GM18505 (cell line): ENCODE results near the gene C7orf57.

Experiments
- ATAC-seq: cut with Tn5 transposase; IDR thresholded peaks from one replicate; pipeline ENCODE4 v1.9.1; 2021; ENCODE audit not compliant: unreplicated experiment
- POLR2A ChIP-seq: IDR thresholded peaks from 4 replicates; pipeline ENCODE4 v1.6.1; 2011; ENCODE audit warnings: borderline replicate concordance; ENCODE audit not compliant: insufficient read depth, insufficient read length; ENCODE audit errors: extremely low read depth

The C7orf57 gene

DNA sequence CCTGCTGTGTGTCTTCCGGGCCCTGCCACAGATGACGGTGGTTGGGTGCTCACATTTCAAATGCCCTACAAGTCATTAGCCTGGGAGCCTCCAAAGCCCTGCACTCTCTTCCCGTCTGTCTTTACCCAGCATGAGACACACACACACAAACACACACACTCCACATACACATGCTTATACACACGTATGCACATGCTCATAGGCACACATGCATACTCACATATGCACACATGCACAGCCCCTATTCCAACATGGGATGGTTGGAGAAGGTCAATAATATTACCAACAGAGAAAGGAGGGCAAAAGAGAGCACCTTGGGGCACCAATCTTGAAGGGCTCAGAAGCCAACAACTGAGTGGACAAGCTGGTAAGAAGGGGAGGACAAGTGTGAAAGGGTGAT, 25.4 kb upstream of the C7orf57 start:
- no peak for TF ChIP-seq POLR2A
- ATAC-seq, result no peak

DNA sequence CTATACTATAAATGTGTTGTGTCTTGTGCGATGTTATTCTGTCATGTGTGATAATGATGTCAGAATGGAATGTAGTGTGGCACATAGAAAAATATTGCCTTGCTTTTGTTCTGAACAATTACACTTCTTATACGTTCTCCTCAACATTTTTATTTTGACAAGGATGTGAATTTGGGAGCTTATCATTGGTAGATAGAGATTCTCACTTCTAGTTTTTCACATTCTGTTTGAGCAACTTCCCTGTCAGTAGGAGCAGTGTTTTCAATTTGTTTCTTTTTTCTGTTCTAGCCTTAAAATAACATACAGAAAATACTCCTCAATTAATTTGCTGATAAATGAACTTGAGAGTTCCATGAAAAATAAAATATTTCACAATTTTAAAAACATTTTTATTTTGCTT, 24.0 kb upstream of the C7orf57 start:
- ATAC-seq, result peak; percentile 51
- TF ChIP-seq POLR2A, result no peak

DNA sequence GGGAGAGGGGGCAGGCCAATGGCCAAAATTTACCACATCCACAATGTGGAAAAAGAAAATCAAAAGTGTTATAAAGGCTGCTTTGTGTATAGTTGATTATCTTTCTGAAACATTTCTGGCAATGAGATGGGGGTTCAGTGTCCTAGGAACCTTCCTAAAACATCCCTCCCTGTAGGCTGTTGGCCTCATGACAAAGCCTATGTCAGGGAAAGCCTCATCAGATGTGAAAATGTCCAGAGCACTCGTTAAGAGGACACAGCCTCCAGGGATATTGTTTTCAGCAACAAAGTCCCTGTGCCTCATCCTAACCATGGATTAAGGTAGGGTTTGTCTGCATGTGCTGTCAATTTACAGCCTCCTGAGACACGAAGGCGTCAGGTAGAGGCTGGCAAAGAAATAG, 23.4 kb upstream of the C7orf57 start:
- no peak for TF ChIP-seq POLR2A
- ATAC-seq, result no peak

DNA sequence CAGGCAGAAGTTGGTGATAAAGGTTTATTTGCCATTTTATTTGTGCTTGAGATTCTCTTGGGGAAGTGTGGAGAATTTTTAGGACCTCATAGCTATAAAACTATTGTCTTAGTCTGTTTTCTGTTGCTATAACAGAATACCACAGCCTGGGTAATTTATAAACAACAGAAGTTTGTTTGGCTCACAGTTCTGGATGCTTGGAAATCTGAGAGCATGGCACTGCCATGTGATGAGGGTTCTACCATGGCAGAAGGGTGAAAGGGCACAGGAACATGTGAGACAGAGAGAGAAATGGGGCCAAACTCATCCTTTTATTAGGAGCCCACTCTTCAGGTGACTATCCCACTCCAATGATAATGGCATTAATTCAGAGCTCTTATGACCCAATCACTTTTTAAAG, 18.7 kb upstream of the C7orf57 start:
- TF ChIP-seq POLR2A, result no peak

DNA sequence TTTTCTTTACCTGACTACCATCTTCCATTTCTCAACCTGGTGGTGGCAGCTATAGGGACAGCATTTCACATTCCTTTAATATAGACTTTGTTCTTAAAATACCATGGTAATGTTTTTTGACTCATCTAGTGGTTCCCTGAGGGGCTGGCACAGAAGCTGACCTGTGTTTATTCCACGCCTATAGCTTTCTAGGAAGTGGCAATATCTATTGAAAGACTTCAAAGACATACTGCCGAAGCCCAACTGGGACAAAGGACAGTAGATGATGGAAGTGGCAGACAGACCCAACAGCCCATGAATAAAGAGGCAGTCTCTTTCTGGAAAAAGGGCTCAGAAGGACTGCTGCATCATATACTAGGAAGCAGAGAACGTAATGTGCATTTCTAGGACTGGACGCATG, 17.7 kb upstream of the C7orf57 start:
- no peak for TF ChIP-seq POLR2A
- ATAC-seq, result no peak

More for the DNA sequence above, 18.7 kb upstream of the C7orf57 start:
- no peak for ATAC-seq

DNA sequence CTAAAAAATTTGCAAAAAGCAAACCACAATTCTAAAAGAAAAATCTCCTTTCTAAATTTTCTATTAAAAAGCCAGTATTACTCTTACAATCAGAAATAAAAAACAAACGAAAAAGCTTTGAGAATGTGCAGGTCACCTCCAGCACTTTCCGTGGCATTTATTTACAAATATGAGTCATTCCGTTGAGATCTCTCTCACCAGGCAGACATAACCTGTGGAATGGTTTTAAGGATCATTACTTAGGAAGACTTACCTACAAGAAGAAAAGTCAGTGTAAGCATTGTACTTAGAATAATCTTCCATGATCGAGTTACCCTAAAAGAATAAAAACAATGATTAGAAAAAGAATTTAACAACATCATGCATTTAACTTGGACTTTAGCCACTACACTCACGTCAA, 9.7 kb upstream of the C7orf57 start:
- no peak for ATAC-seq

DNA sequence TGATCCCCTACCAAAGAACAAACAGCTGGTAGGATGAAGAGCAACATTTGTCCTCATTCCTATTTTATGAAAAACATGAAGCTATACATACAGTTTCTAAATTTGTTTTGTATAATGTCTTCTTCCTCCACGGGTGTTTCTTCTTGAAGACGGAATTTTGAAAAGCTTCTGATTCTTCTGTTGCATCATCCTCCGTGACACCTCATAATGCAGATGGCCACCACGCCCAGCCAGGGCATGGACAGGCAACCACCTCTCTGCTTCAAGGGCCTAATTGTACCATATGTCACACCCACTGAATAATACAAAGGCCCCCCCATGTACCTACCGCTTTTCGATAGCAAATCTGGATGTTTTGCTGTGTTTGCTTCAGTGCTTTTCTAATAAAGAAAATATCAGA, 6.4 kb upstream of the C7orf57 start, which contains the start of gene SUN3:
TSS of gene SUN3 (minus strand) at position 170 of the 400 bp plus-strand sequence. CDS start at position 1, 169 bp downstream.
- no peak for ATAC-seq
- no peak for TF ChIP-seq POLR2A

More for the DNA sequence above, 9.7 kb upstream of the C7orf57 start:
- TF ChIP-seq POLR2A, result no peak

DNA sequence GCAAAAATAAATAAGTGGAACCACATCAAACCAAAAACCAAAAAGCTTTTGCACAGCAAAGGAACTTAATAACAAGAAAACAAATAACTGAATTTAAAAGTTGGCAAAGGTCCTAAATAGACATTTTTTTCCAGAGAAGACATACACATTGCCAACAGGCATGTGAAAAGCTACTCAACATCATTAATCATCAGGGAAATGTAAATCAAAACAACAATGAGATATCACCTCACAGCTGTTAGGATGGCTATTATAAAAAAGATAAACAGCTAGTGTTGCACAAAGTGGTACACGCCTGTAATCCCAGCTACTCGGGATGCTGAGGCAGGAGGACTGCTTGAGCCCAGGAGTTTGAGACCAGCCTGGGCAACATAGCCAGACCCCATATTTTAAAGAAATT, 4.2 kb upstream of the C7orf57 start:
- TF ChIP-seq POLR2A, result no peak
- no peak for ATAC-seq

DNA sequence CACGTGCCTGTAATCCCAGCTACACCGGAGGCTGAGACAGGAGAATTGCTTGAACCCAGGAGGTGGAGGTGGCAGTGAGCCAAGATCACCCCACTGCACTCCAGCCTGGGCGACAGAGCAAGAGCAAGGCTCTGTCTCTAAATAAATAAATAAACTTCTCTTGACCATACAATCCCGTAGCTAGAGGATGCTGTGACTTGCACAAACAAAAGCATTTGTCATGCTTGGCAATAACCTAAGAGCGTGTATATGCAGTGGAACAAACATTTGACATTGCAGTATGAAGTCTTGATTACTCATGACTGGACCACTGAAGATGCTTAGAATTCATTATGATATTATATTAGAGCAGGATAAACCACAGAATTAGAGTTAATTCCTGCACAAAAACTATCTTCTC, 1.4 kb upstream of the C7orf57 start:
- no peak for ATAC-seq
- TF ChIP-seq POLR2A, result no peak

DNA sequence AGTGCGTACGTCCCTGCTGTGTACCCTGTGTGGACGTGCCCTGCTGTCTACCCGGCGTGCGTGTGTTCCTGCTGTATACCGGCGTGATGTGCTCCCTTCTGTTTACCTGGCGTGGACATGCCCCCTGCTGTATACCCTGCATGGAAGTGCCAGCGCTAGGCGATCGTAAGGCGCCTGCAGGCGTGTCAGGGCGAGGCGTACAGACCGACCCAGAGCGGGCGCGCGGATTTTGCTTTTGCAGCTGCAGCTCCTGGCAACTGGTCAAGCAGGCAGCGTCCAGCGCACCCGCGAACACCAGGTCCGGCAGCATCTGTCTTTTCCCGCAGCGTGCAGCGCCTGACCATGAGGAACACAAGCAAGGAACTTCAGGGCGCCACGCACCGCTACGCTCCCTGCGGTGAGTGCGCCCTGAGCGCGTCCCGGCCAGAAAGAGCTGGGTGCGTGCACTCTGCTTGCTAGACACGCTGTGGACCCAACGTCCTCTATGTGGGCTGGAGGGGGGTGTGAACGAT, 680 bp downstream of the C7orf57 start:
- ATAC-seq, result peak; percentile 1
- TF ChIP-seq POLR2A, result no peak

DNA sequence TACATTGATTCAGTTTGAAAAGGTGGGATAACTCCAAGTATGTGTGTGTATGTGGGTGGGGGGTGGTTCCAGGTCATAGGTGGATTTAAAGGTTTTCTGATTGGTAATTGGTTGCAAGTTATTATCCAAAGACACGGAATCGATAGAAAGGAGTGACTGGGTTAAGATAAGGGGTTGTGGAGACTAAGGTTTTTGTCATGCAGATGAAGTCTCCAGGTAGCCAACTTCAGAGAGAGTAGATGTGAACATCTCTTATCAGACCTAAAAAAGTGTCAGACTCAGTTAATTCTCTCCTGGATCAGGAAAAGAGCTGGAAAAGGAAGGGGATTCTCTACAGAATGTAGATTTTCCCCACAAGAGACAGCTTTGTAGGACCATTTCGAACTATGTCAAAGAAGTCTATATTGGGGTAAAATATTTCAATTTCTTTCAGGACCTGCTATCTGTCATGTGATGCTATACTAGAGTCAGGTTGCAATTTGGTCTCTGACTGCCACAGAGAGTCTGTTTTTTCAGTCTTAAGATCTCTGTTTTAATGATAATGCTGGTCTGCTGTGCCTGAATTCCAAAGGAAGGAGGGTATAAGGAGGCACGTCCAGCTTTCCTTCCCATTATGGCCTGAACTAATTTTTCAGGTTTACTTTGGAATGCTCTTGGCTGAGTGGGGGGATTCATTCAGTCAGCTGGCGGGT, 3.6 kb downstream of the C7orf57 start:
- no peak for ATAC-seq
- TF ChIP-seq POLR2A, result no peak

DNA sequence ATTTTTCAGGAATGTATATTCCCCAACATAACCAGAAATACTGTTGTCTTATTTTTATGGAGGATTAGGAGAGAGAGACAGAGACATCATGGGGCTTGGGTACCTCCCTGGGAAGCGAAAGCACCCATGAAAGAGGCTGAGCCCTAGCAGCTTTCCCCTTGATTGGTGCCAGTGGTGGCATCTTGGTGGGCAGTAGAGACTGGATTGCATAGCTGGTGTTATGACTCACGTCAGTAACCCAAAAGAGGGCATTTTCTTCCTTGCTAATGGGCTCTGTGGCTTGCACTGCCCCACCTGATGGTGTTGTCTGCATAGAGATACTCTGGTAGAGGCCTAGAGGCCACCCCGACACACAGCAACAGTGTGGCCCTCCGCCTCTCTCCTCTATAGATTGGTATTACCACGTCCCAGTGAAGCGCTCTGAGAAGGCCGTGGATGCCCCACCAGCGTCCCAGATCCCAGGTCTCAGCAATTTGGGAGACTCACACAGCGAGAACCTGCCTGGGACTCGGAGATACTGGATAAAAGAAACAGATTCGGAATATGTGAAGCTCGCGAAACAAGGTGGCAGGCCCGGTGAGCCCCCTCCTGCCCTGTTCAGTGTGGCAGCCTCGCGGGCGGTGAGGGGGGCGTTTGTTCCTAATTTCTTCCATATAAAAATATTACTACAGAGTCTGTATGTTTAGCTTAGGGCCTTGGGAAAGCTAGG, 5.8 kb downstream of the C7orf57 start:
- ATAC-seq, result no peak
- no peak for TF ChIP-seq POLR2A

DNA sequence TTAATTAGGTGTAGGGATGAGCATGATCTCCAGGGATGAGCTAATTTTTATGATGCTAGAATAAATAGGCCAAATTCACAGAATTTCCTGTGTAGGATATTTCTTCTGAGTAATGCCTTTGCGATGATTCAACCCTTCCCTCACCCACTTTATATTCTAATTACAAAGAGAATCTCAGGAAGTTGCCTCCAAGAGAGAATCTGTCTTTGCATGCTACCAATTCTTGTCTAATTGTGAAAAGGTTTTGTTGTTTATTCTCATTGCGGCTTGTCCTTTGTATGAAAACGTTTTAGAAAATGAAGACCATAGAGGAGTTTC, 6.3 kb downstream of the C7orf57 start:
- no peak for TF ChIP-seq POLR2A
- ATAC-seq, result no peak

DNA sequence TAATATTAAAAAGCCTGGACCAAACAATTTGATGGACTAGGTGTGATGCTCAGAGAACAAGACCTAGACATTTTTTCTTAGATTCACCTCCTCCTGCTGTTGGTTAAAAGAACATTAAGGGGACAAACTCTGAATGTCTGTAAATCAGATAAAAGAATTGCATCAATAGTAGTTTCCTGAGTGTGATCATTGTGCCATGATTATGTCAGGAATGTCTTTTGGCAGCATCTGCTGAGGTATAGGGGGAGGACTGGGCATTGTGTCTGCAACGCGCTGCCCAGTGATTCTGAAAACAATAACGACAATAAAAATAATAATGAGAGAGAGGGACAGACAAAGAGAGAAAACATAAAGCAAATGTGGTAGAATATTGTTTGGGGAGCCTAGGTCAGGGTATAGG, 6.9 kb downstream of the C7orf57 start:
- no peak for ATAC-seq

More for the DNA sequence above, 6.9 kb downstream of the C7orf57 start:
- no peak for TF ChIP-seq POLR2A
